HG03521 (cell line): ENCODE data around the gene CCDC71L.
"Not testable (repeated sequence)": the region's sequence is repeated elsewhere in the genome, so short reads cannot be mapped to it uniquely, and the experiment has no call there.

ENCODE experiments used
- ATAC-seq: cut with Tn5 transposase; IDR thresholded peaks from one replicate; pipeline ENCODE4 v1.9.1; 2021; ENCODE audit warnings: mild to moderate bottlenecking, moderate library complexity; ENCODE audit not compliant: unreplicated experiment

Gene CCDC71L

GRCh38 chr7:106660862-106661720 lies at the start of gene CCDC71L:
Gene CCDC71L, minus strand, starts transcription at chr7:106661158. Its CDS starts 262 bp downstream, at chr7:106660896.
- ATAC-seq = peak; percentile 72

DNA sequence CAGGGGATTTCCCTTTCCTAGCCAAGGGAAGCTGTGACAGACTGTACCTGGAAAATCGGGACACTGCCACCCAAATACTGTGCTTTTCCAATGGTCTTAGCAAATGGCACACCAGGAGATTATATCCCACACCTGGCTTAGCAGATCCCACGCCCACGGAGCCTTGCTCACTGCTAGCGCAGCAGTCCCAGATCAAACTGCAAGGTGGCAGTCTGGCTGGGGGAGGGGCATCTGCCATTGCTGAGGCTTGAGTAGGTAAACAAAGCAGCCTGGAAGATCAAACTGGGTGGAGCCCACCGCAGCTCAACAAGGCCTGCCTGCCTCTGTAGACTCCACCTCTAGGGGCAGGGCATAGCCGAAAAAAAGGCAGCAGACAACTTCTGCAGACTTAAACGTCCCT lies 48.6 kb upstream of the CCDC71L start:
- not testable (repeated sequence) for ATAC-seq

GRCh38 chr7:106704000-106704840 lies 43.3 kb upstream of the CCDC71L start:
- no peak for ATAC-seq

- no peak for ATAC-seq
Observed at GRCh38 chr7:106693677-106694353, 32.9 kb upstream of the CCDC71L start.

DNA sequence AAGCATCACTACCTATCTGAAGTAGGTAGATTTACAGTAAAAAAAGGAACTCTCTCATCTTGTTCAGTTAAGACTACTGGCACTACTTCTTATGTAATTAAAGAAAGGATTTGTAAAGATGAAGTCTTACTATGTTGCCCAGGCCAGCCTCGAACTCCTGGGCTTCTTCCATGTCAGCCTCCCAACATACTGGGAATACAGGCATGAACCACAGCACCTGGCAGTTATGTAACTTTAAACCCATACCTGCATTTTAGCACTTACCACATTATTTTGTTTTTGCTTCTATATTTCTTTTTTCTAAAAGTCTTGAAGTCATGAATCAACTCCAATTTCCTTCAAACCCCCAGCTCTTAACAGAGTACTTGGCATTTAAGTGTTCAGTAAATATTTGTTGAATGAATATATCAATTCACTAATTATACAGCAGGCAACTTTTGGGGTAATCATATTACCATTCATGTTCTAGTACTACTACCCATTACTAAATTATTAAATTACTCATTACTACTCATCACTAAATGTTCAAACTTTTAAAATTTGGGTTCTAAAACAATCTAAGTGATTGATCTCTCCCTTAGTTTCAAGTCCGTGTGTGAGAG lies 31.6 kb upstream of the CCDC71L start:
- ATAC-seq = no peak

DNA sequence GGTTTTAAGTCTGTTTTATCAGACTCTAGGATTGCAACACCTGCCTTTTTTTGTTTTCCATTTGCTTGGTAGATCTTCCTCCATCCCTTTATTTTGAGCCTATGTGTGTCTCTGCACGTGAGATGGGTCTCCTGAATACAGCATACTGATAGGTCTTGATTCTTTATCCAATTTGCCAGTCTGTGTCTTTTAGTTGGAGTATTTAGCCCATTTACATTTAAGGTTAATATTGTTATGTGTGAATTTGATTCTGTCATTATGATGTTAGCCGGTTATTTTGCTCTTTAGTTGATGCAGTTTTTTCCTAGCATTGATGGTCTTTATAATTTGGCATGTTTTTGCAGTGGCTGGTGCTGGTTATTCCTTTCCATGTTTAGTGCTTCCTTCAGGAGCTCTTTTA lies 27.2 kb upstream of the CCDC71L start:
- ATAC-seq = not testable (repeated sequence)

DNA sequence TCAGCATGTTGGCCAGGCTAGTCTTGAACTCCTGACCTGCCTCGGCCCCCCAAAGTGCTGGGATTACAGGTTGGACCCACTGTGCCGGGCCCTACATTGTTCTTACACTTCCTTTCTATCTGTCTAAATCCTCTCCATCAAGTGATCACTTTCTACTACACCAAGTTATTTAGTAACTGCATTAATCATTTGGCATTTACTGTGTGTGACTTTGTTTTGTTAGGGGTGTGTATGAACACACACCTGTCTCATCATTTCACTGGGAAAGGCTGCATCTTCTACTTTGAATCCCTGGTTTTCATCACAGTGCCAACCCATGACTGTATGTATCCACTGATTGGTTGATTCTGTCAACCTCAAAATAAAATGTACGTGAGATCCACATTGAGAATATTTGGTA lies 23.0 kb upstream of the CCDC71L start:
- no peak for ATAC-seq

GRCh38 chr7:106681815-106682495 lies 21.0 kb upstream of the CCDC71L start:
- no peak for ATAC-seq

DNA sequence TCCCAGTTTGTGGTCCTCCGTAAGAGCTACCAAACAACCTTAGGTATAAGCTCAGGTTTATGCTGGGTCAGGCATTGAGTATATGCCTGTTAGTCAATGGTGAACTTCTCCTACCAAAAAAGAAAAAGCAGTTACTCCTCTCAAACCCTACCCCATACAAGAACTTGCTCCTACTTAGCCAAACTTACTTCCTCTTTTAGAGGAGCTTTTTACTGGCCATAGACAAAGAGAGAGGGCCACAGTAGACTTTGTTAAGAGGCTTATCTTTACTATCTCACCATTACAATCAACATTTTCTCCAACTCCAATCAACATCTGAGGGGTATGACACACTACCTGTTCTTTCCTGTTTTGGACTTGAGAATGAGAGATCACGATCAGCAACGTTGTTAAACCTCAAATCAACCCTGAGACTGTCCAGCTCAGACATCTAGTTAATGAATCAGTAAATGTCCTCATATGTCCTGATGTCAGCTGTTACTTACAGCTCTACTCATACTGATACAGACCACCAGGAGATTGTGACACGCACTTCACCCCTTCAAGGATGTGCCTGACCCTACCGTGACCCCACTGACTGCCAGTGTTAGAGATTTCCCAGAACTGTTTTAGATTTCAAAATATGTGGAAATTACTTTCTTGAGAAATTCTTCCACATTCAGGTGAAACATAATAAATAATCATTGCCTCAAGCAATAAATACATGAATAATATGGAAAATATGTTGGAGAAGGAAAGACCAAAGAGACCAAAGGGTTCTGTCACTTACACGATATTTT lies 18.4 kb upstream of the CCDC71L start:
- no peak for ATAC-seq

GRCh38 chr7:106678795-106679152 lies 17.8 kb upstream of the CCDC71L start:
- no peak for ATAC-seq

DNA sequence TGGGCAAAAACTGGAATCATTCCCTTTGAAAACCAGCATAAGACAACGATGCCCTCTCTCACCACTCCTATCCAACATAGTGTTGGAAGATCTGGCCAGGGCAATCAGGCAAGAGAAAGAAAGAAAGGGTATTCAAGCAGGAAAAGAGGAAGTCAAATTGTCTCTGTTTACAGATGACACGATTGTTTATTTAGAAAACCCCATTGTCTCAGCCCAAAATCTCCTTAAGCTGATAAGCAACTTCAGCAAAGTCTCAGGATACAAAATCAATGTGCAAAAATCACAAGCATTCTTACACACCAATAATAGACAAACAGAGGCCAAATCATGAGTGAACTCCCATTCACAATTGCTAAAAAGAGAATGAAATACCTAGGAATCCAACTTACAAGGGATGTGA lies 15.5 kb upstream of the CCDC71L start:
- ATAC-seq = not testable (repeated sequence)

DNA sequence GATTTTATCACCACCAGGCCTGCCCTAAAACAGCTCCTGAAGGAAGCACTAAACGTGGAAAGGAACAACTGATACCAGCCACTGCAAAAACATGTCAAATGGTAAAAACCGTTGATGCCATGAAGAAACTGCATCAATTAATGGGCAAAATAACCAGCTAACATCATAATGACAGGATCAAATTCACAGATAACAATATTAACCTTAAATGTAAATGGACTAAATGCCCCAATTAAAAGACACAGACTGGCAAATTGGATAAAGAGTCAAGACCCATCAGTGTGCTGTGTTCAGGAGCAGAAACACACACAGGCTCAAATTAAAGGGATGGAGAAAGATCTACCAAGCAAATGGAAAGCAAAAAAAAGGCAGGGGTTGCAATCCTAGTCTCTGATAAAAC lies 12.7 kb upstream of the CCDC71L start:
- ATAC-seq = not testable (repeated sequence)

GRCh38 chr7:106671930-106672329 lies 11.0 kb upstream of the CCDC71L start:
- ATAC-seq = not testable (repeated sequence)

DNA sequence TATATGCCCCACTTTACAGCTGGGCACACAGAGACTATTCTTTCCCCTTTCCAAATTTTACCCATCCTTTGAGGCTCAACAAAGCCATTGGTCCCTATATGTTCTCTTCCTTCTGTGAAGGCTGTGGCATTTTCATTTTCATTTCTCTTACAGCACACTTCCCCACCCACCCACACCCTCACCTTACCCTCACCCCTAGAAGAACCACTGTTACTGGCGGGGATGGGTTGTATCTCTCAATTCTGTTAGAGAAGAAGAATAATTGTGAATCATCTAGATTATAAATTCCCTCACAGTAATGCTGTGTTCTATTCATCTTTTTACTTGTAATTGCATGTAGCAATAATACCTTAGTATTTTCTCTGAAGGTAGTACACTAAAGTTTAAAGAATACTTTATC lies 10.2 kb upstream of the CCDC71L start:
- ATAC-seq = no peak

- ATAC-seq = no peak
Observed at GRCh38 chr7:106668861-106669524, 8.0 kb upstream of the CCDC71L start.

DNA sequence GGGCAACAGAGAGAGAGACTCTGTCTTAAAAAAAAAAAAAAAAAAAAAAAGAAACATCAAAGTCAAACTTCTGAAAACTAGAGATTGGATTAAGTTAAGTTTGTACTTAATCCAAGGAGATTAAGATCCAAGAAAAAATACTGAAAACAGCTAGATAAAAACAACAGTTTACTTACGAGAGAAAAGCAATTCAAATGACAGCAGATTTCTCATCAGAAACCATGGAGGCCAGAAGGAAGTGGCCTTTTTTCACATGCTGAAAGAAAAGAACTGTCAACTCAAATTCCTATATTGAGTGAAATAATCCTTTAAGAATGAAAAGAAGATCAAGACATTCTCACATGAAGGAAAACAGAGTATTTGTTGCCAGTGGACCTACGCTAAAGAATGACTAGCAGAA lies 5.4 kb upstream of the CCDC71L start:
- no peak for ATAC-seq

DNA sequence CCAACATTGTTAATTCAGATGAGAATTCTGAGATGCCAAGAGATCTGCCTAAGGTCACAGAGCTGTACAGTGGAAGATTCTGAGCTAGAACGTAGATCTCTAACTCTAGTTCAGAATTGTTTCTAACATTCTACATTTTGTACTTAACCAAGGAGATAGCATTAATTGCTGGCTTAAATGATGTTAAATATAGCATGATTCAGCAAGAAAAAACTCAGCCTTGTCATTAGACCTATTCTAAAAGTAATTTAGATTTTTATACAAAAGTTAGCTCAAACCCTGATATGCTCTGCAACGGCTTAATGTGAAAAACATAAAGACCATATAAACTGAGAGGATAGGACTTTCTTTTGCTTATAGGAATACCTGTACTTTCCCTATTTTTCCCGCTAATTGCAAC lies 3.4 kb upstream of the CCDC71L start:
- ATAC-seq = no peak

- ATAC-seq = peak; percentile 52
Observed at GRCh38 chr7:106659963-106660861, 746 bp downstream of the CCDC71L start.
